K562 (cell line): Measurements from ENCODE around the gene NRXN3. TPM values are rescaled to one million over a fixed set of nuclear protein-coding genes. Genes with fewer than 3 reads are reported as not detected.

Source experiments
- ATAC-seq: fragments of 200-7000 bp; cut with Tn5 transposase; 3 replicates; pipeline ENCODE4 v1.9.1; 2020; ENCODE audit warnings: moderate library complexity
- BruUV-seq: library from RNA; stranded (reverse); fragments of 400-500 nt; replicated peaks from 2 replicates; lab custom pipeline; 2021; lab: Mats Ljungman, UMichigan
- CTCF ChIA-PET: fragments of 300-600 bp; formaldehyde crosslinking; extraction: SDS; loops from one replicate; lab custom pipeline; 2021; ENCODE audit warnings: low intra/inter-chr PET ratio; lab: Yijun Ruan, JAX
- POLR2A ChIA-PET: fragments of 300-600, 350-650 bp; sonication (Branson Sonifier 250); formaldehyde crosslinking; extraction: SDS; loops from one replicate; lab custom pipeline; 2021; ENCODE audit warnings: antibody characterized with exemption, inconsistent platforms; lab: Yijun Ruan, JAX
- DNase-seq, 4 experiments: peaks; one replicate each; pipeline versions ENCODE4 v3.0.0 to v3.0.0-alpha.2; 2011 to 2018; ENCODE audit warnings: low spot score in 3 of 4, mixed read lengths in 3 of 4; ENCODE audit errors: extremely low read depth in 1 of 4
- FAIRE-seq: peaks from 2 replicates; lab custom pipeline; 2011; peaks lifted over from hg19 to GRCh38; lab: Jason Lieb, UNC
- H2AFZ ChIP-seq: 2 replicates; pipeline ENCODE4 v1.6.0; 2011; ENCODE audit warnings: low read depth, low read length, control low read depth, inconsistent platforms
- H3K27ac ChIP-seq: fragments of 200-600 bp; 3 replicates; pipeline ENCODE4 v1.8.0; 2011; ENCODE audit warnings: low read depth, mild to moderate bottlenecking, control low read depth, inconsistent platforms, low read length, moderate library complexity, mixed read lengths; ENCODE audit errors: extremely low read depth
- H3K27me3 ChIP-seq, 2 experiments: fragments of 300-600 bp in 1 of 2; 2 replicates in 1 of 2; 3 replicates in 1 of 2; pipeline versions ENCODE4 v1.6.0 to v1.8.0; 2011; ENCODE audit warnings: inconsistent platforms in 2 of 2, low read length in 2 of 2, mild to moderate bottlenecking in 1 of 2, mixed read lengths in 1 of 2, moderate library complexity in 1 of 2; ENCODE audit not compliant: control insufficient read depth in 2 of 2, insufficient read depth in 2 of 2
- H3K36me3 ChIP-seq: fragments of 300-600 bp; 3 replicates; pipeline ENCODE4 v1.8.0; 2011; ENCODE audit warnings: mild to moderate bottlenecking, low read length, inconsistent platforms; ENCODE audit not compliant: control insufficient read depth, insufficient read depth
- H3K4me1 ChIP-seq, 2 experiments: fragments of 200-600 bp in 1 of 2; replicated peaks in 1 of 2; 2 replicates in 1 of 2; 3 replicates in 1 of 2; pipeline versions ENCODE4 v1.5.1 to v1.8.0; 2011; ENCODE audit warnings: inconsistent platforms in 2 of 2, low read length in 2 of 2, mild to moderate bottlenecking in 1 of 2, mixed read lengths in 1 of 2, moderate library complexity in 1 of 2; ENCODE audit not compliant: control insufficient read depth in 2 of 2, insufficient read depth in 2 of 2
- H3K4me2 ChIP-seq: 2 replicates; pipeline ENCODE4 v1.6.1; 2011; ENCODE audit warnings: low read length, control low read depth, inconsistent platforms, mixed read lengths; ENCODE audit not compliant: insufficient read depth
- H3K4me3 ChIP-seq: fragments of 200-600 bp; sonication (generic), shearing (Covaris generic); 2 replicates; pipeline ENCODE4 v1.5.1; 2016; ENCODE audit warnings: control low read depth, inconsistent platforms
- H3K79me2 ChIP-seq: fragments of 200-600 bp; 3 replicates; pipeline ENCODE4 v1.8.0; 2011; ENCODE audit warnings: low read length, inconsistent platforms; ENCODE audit not compliant: control insufficient read depth, insufficient read depth
- H3K9ac ChIP-seq, 2 experiments: 2 replicates each; pipeline versions ENCODE4 v1.6.0 to v1.6.1; 2011; ENCODE audit warnings: low read depth in 2 of 2, low read length in 2 of 2, control low read depth in 1 of 2, inconsistent platforms in 1 of 2, mild to moderate bottlenecking in 1 of 2, mixed read lengths in 1 of 2; ENCODE audit not compliant: insufficient read depth in 1 of 2
- H3K9me1 ChIP-seq: one replicate; pipeline ENCODE4 v1.6.0; 2011; ENCODE audit warnings: inconsistent platforms, mild to moderate bottlenecking, low read length, moderate library complexity; ENCODE audit not compliant: control insufficient read depth, insufficient read depth
- H3K9me3 ChIP-seq: replicated peaks from 2 replicates; pipeline ENCODE4 v1.5.1; 2011; ENCODE audit warnings: low read depth, low read length, inconsistent platforms; ENCODE audit not compliant: control insufficient read depth, insufficient read depth
- H4K20me1 ChIP-seq: replicated peaks from 2 replicates; pipeline ENCODE4 v1.6.1; 2011; ENCODE audit warnings: low read length, inconsistent platforms, mixed read lengths; ENCODE audit not compliant: control insufficient read depth, insufficient read depth
- ASH1L ChIP-seq: fragments of 450-650 bp; IDR thresholded peaks from 2 replicates; pipeline ENCODE4 v1.6.1; 2018; ENCODE audit warnings: borderline replicate concordance, mild to moderate bottlenecking, low read depth; ENCODE audit not compliant: partially characterized antibody
- EGR1 ChIP-seq: fragments of 450-650 bp; conservative IDR thresholded peaks from 2 replicates; pipeline ENCODE4 v1.6.1; 2017; ENCODE audit warnings: mild to moderate bottlenecking
- PML ChIP-seq: IDR thresholded peaks from 2 replicates; pipeline ENCODE4 v1.6.1; 2012; ENCODE audit warnings: low read length, inconsistent platforms
- ZNF165 ChIP-seq: fragments of 250-450 bp; sonication (Bioruptor Pico); IDR thresholded peaks from 2 replicates; pipeline ENCODE4 v1.4.0; 2020; ENCODE audit warnings: borderline replicate concordance
- WGBS: fragments of 100-300 bp; shearing (Covaris generic); methylation state at CpG from one replicate; pipeline ENCODE4 v1.1.6; 2016; ENCODE audit warnings: low coverage, mixed read lengths; ENCODE audit not compliant: insufficient coverage; ENCODE audit errors: missing lambda C conversion rate; 5-methylcytosine and 5-hydroxymethylcytosine counted together
- in situ Hi-C: fragments of 300-500 bp; cut with MboI; formaldehyde crosslinking; loops from 4 replicates; pipeline ENCODE4 v1.15.0; 2018; ENCODE audit warnings: inconsistent platforms, mixed read lengths
- intact Hi-C: fragments of 100-400 bp; cut with micrococcal nuclease; formaldehyde crosslinking; loops from 2 replicates; pipeline ENCODE4 v1.14.2; 2022
- polyA plus RNA-seq, 8 experiments: library from polyadenylated mRNA; depleted of rRNA in 4 of 8; stranded (reverse) in 5 of 8; unstranded in 3 of 8; fragments of >200 nt; fragmentation: Nextera tagmentation in 2 of 8; fragmentation: Illumina TruSeq in 1 of 8; extraction: Ambion mirVana in 2 of 8; extraction: Trizol in 1 of 8; gene quantifications; 2 replicates each; pipeline versions ENCODE4 v1.2.1 to v1.2.3, GENCODE V29; 2011 to 2014; ENCODE audit warnings: inconsistent platforms in 1 of 8, missing spikeins in 1 of 8
- total RNA-seq, 7 experiments: library from RNA; depleted of rRNA in 6 of 7; stranded (reverse); fragments of >200 nt in 6 of 7; fragmentation: Illumina TruSeq in 2 of 7; extraction: Trizol in 2 of 7; gene quantifications; 2 replicates each; pipeline versions ENCODE4 v1.2.1 to v1.2.3, GENCODE V29; 2011 to 2021; ENCODE audit warnings: low replicate concordance in 1 of 7

The NRXN3 gene
- total and polyA plus RNA-seq, 9 of the 15 experiments (the other 6 are each of a cell fraction or from before 2014, with no cell fraction given): 0.09 TPM; not detected in 8

DNA sequence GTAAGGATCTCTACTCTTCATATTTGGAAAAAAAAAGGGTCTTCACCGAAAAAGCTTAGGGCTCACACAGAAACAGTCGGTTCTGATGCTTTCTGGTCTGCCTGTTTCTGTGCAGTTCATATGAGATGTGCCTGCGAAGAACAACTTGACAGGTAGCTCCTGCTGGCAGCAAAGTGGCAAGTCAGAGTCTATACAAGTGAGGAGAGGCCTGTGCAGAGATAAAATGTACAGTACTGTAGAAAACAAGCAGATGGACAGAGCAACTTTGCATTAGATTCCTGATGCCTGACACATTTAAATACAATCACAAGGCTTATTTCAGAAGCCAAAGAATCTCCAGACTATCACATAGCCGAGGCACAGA is 1105.1 kb downstream of the NRXN3 start:
- Histone ChIP-seq H3K4me1 (no peaks in the 10 kb centered on the region), H3K9me3 (no peaks in the 10 kb centered on the region), H2AFZ (no peak overlapping the region), H3K27ac (no peak overlapping the region), H4K20me1 (no peaks in the 10 kb centered on the region), H3K36me3 (no peaks in the 10 kb centered on the region), H3K27me3 (no peaks in the 10 kb centered on the region), H3K9ac (no peak overlapping the region), H3K4me2 (no peak overlapping the region), H3K4me3 (no peak overlapping the region), H3K9me1 (no peaks in the 10 kb centered on the region), H3K79me2 (no peaks in the 10 kb centered on the region)
- no peak for TF ChIP-seq PML
- TF ChIP-seq ASH1L: no peak
- TF ChIP-seq ZNF165 (CRISPR knock-in tag): no peak
- FAIRE-seq: no peak
- intact Hi-C loops (no loop called here), in situ Hi-C loops (no loop called here)
- ChIA-PET CTCF (no interaction called here), POLR2A (no interaction called here)
- WGBS: 0% methylated on average over 4 of the region's 4 CpGs
- no TSS peak for BruUV-seq
- ATAC-seq: no peak
- no peak for DNase-seq

DNA sequence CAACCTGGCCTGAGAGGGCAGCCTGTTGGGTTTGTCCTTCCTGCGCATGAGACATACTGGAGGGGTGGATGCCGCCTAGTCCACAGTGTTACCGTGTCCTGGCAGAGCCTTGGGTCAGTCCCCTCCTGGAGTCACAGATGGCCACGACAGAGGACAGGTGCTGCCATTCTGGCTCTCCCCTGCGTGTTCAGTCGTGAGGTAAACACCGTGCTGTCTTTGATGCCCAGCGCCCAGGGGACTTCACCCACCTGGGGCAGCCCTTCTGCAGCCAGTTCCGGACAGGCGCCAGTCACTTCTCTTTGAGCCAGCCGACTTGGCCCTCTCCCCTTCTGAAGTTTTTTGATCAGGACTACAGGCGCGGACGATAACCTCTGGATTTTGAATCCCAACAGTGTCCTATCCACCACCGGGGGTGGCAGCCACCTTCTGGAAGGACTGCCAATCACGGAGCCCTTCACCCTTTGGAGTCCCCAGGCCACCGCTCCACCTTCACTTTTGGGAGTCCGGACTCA is 1108.2 kb downstream of the NRXN3 start:
- CTCF ChIA-PET: no interaction called here
- no peak overlapping the region for H2AFZ ChIP-seq

More for the DNA sequence above, 1108.2 kb downstream of the NRXN3 start:
- H3K9ac ChIP-seq: no peak overlapping the region
- 5% methylated on average over 11 of the region's 18 CpGs for WGBS
- ATAC-seq: no peak
- intact Hi-C loops (no loop called here), in situ Hi-C loops (no loop called here)
- no peaks in the 10 kb centered on the region for H3K9me3 ChIP-seq
- POLR2A ChIA-PET: no interaction called here
- no peak for TF ChIP-seq EGR1
- H3K4me1 ChIP-seq: no peaks in the 10 kb centered on the region
- no peak for FAIRE-seq
- no peaks in the 10 kb centered on the region for H3K79me2 ChIP-seq
- H3K27me3 ChIP-seq: no peaks in the 10 kb centered on the region
- H3K36me3 ChIP-seq: no peaks in the 10 kb centered on the region
- DNase-seq: no peak
- H3K27ac ChIP-seq: no peak overlapping the region
- H3K4me3 ChIP-seq: no peak overlapping the region
- no peaks in the 10 kb centered on the region for H3K9me1 ChIP-seq
- no peak overlapping the region for H3K4me2 ChIP-seq
- BruUV-seq: no TSS peak
- H4K20me1 ChIP-seq: no peaks in the 10 kb centered on the region
